PC-9 (cell line): ENCODE measurements around the gene MOB3A.

Experiments
- CTCF ChIP-seq: fragments of 200-600 bp; sonication (generic); conservative IDR thresholded peaks from 2 replicates; pipeline ENCODE4 v1.6.1; 2017; ENCODE audit warnings: mixed run types, antibody characterized with exemption, mild to moderate bottlenecking, moderate library complexity
- EZH2 ChIP-seq: fragments of 200-600 bp; sonication (generic); IDR thresholded peaks from 2 replicates; pipeline ENCODE4 v1.8.0; 2017; ENCODE audit warnings: antibody characterized with exemption, low read depth

GRCh38 chr19:2032296-2032941, 63.7 kb downstream of the MOB3A start:
- TF ChIP-seq CTCF (no peak), EZH2 (no peak)
